Measurements from ENCODE around the gene SDHAF1.
"Not testable (repeated sequence)": the region's sequence is repeated elsewhere in the genome, so short reads cannot be mapped to it uniquely, and the experiment has no call there.

The SDHAF1 gene

DNA sequence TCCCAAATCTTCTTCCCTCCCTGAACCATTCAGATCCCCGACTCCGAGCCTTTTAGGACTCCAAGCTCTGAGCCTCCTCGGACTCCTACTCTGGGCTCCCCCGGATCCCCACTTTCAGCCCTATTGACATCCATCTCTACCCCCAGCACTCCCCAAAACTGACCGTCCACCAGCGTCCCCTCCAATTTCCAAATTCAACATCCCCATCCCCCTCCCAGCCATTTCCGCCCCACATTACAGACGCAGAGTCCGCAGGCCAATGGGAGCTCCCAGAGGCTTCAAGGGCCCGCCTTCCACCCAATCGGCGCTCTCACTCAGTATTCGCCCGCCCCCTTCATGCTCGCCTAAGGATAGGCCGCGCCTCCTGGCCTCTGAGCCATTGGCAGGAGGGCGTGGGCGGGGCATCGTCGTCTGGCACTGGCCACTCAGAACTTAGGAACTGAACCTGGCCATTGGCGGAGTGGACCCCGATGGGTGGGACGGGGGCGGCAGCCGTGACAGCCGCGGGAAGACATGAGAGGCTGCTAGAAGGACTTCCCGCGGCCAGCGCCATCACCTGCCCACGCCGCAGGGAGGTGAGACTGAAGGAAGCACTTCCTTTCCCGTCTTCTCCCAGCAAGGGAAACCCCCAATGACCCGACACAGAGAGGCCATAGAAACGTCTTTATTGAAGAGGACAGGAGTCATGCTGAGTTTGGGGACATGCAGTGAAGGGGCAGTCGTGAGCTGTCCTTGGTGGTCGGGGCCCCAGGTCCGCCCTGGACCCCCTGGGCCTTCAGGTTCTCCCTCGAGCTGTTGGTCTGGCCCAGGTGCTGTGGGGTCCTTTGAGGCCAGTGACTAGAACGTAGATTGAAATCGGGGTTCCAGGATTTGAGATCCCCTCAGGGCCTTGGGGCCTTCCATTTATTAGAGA is 19.3 kb downstream of the SDHAF1 start, which contains the start of gene ALKBH6:
Gene ALKBH6, minus strand, starts transcription at position 202 of the 913 bp plus-strand sequence. CDS start 816 bp downstream, outside the sequence.
- in situ Hi-C loops (cut with HindIII; ENCODE audit: low sequenced_read_pairs), result no loop called here

DNA sequence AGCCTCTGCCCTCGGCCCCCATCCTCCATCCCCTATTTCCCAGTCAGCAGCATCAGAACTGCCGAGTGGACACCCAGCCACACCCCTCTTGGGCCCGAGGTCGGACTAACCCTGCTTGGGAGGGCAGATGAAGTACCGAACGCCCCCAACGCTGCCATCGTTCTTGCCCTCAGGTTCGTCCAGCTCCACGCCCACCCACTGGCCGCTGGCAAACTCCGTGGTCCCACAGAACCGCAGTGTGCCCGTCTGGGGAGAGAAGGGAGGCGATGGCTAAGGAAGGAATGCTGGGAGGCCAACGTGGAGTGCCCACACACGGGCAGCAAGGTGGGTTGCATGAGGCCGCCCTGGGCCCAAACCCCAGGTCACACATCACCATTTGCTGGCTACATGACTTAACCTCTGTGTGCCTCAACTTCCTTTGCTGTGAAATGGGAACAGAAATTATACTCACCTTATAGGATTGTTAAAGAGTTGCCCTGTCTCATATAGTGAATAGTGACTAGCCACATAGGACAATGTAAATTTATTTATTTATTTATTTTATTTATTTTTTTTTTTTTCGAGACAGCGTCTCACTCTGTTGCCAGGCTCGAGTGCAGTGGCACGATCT is 24.2 kb downstream of the SDHAF1 start:
- in situ Hi-C loops (cut with HindIII; ENCODE audit: low sequenced_read_pairs), result no loop called here

DNA sequence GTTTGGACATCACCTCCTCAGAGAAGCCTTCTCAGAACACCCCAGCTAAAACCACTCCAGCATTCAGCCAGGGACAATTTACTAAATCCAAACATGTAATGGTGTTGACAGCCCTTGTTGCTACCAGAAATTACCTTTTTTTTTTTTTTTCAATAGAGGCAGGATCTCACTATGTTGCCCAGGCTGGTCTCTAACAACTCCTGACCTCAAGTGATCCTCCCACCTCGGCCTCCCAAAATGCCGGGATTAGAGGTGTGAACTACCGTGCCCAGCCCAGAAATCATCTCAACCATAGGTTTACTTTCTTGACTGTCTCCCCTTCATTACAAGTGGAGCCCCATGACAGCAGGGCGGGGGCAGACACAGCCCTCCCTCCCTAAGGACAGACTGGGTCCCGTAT is 28.4 kb downstream of the SDHAF1 start:
- in situ Hi-C loops (cut with HindIII; ENCODE audit: low sequenced_read_pairs), result no loop called here

DNA sequence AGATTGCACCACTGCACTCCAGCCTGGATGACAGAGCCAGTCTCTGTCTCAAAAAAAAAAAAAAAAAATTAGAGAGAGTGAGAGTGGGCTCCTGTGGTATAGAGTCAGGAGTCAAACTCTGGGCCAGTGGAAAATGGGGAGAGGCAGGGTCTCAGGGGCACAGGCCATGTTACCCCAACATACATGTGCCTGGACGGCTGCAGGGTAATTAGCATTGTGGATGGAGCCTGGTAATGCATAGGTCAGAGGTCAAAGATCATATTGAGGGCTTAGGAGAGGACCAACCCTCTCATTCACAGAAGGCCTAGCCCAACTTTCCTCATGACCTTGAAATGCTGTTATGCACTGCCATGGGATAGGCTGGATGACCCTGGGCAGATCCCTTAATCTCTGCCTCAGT is 30.6 kb downstream of the SDHAF1 start:
- in situ Hi-C loops (cut with HindIII; ENCODE audit: low sequenced_read_pairs), result no loop called here

DNA sequence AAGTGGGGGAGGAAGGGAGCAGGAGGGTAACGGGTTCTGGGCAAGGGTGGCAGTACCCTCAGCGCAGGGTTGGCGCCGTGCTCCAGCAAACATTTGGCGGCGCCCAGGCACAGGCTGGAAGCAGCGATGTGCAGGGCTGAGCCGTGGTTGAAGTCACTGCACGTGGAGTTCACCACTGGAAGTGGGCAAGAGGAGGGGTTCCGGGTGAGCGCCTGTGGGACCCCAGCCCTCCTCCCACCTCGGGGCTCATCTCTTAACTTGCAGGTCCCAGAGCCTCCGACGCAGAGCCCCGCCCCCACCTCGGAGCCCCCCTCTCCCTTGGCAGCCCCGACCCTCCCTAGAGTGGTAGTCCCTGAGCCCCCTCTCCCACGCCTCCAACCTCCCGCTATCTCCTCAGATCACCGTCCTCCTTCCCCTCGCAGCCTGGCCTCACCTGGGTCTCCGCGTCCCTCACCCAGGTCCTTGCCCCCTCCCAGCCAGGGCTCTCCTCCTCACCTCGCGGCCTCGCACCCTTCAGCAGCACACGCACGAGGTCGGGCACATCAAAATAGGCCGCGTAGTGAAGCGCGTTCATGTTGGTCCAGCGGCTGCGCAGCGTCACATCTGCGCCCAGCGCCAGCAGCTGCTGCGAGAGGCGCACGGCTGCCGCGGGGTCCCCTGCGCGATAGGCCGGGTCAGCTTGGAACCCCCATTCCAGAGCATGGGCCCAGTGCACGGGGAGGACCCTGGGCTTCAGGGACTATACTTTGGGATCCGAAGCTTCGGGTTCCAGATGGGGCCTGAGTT is 31.3 kb downstream of the SDHAF1 start:
- in situ Hi-C loops (cut with HindIII; ENCODE audit: low sequenced_read_pairs), result no loop called here

DNA sequence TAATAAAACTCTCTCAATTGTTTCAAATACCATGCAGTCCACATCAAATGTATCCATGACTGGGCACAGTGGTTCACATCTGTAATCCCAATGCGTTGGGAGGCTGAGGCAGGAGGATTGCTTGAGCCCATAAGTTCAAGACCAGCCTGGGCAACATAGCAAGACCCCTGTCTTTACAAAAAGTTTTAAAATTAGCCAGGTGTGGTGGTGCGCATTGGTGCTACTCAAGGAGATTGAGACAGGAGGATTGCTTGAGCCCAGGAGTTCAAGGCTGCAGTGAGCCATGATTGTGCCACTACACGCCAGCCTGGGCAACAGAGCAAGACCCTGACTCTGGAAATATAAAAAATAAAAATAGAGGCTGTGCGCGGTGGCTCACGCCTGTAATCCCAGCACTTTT is 32.7 kb downstream of the SDHAF1 start:
- in situ Hi-C loops (cut with HindIII; ENCODE audit: low sequenced_read_pairs), result no loop called here

DNA sequence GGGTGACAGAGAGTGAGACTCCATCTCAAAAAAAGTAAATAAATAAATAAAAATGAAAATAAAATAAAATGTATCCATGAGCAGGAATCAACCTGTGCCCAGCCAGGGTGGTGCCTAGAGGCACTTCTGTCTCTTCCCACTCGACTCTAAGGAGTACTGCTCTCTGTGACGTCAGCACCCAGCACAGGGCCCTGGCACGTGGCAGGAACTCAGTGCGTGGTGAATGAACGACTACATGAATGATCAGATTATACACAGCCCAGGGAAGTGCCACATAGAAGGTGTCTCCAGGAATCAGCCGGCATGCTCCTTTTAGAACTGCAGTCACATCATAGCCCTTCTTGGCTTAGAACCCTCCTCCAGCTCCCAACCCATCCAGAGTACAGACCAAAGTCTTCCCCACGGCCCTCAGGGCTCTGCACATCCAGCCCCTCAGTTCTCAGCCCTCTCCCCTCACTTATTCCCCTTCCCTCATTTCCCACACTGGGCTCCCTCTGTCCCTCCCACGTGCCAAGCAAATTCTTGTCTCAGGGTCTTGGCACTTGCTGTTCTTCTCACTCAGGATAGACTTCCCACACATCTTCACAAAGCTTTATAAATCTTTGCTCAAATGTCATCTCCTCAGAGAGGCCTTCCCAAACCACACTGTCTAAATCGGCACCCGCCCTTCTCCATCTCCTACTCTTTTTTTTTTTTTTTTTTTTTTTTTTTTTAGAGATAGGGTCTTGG is 33.5 kb downstream of the SDHAF1 start:
- in situ Hi-C loops (cut with HindIII; ENCODE audit: low sequenced_read_pairs), result no loop called here

DNA sequence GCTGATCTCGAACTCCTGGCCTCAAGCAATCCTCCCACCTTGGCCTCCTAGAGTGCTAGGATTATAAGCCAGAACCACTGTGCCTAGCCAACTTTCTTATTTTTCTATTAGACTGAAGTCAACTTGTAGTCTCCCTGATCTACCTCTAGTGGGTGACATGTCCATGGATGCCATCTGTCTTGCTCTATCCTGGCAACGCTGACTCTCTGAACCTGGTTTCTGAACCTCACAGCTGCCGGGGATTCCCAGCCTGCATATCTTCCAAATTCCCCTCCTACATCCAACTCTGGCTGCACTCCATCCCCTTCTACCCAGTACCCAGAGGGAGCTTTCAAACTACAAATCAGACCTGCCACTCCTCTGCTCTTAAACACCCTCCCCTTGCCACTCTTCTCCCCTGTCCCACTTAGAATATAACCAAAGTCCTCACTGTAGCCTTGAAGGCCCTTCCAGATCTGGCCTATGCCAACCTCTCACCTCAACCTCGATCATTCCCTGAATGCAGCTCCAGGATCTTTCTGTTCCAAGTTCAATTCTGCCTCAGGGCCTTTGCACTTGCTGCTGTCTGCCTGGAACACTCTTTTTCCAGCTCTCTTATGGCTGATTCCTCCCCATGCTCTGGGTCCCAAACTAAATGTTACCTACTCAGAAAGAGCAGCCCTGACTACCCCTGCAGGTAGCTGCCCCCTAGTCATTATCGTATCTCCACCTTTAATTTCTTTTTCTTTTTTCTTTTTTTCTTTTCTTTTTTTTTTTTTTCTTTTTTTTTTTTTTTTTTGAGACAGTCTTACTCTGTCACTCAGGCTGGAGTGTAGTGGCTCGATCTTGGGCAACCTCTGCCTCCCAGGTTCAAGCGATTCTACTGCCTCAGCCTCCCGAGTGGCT is 35.5 kb downstream of the SDHAF1 start:
- in situ Hi-C loops (cut with HindIII; ENCODE audit: low sequenced_read_pairs), result no loop called here

DNA sequence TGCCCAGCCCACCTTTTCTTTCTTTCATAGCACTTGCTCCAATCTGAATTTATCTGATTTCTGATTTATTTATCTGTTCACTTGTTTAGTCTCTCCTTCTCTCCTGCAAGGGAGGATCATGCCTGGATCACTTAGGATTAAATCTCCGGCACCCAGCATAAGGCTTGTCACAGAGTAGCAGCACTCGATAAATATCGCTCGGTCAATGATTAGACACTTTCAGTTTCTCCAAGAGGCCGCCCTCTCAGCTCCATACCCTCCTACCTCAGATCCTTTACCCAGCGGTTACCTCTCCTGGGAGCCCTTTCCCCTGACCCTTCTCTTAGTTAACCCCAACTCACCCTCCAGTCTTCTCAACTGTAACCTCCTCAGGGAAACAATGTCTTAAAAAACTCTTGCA is 36.3 kb downstream of the SDHAF1 start:
- in situ Hi-C loops (cut with HindIII; ENCODE audit: low sequenced_read_pairs), result no loop called here

DNA sequence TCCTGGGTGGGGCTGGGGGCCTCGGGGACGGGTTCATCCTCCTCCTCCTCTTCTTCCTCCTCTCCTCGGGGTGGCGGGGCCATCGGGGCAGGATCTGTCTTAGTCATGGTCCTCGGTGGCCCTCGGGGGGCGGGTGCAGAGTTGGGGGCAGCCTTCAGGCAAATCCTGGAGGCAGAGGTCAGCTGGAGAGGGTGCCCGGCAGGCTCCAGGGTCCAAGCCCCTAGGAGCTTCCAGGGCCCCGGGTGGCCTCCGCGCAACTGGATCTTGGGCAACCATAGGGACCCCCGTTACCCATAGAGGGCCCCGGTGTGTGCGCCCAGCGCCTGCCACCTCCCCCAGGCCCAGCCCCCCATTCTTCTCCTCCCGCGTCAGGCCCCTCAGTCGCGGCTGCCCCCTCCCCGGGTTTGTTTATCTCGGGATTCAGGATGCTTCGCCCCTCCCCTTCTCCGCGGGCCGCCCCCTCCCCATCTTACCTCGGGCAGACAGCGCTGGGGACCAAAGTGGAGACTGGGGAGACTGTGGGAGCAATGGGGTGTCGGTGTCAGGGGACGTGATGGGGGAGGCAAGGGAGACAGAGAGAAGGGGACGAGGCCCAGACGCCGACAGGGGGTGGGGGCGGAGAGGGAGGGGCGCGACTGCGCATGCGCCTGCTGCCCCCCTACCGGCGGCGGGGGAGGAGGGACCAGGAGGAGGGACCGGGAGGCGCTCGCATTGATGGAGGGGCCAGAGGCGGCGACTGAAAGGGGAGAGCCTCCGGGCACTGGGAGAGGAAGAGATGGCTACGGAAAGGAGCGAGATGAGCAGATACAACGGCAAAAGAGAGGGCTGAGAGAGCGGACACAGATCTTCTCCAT is 37.5 kb downstream of the SDHAF1 start, which contains the start of gene CLIP3:
Gene CLIP3, minus strand, starts transcription at position 623 of the 854 bp plus-strand sequence. Its CDS starts 516 bp downstream, at position 107.
- in situ Hi-C loops (cut with HindIII; ENCODE audit: low sequenced_read_pairs), result no loop called here

DNA sequence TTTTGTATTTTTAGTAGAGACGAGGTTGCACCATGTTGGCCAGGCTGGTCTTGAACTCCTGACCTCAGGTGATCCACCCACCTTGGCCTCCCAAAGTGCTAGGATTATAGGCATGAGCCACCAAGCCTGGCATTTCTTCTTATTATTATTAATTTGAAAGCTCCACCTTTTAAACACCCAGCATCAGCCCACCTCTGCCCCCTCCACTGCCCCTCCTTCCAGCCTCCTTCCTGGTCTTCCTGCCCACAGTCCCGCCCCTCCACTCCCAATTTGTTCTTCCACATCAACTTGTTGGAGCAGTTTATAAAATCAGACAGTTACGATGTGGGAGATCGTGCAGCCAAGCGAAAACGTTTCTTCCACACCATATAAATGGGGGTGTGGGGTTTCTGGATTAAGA is 45.5 kb downstream of the SDHAF1 start:
- in situ Hi-C loops (cut with HindIII; ENCODE audit: low sequenced_read_pairs), result no loop called here

DNA sequence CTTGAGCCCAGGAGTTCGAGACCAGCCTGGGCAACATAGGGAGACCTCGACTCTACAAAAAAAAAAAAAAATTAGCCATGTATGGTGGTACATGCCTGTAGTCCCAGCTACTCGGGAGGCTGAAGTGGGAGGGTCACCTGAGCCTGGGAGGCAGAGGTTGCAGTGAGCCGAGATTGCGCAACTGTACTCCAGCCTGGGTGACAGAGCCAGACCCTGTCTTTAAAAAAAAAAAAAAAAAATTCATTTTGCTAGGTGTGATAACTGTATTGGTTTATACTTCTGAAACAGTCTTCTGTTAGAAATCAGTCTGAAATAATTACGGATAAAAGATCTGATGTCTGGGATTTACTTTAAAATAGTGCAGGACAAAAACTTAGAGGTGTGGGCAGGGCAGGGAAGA is 46.1 kb downstream of the SDHAF1 start:
- in situ Hi-C loops (cut with HindIII; ENCODE audit: low sequenced_read_pairs), result not testable (repeated sequence)

DNA sequence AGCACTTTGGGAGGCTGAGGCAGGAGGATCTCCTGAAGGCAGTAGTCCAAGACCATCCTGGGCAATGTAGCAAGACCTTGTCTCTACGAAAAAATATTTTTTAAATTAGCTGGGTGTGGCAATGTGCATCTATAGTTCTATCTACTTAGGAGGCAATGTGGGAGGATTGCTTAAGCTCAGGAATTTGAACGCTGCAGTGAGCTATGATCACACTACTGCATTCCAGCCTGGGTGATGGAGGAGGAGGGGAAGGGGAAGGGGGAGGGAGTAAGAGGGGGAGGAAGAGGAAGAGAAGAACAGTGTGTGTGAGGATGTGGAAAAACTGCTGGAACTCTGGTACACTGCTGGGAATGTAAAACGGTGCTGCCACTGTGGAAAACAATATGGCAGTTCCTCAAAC is 46.8 kb downstream of the SDHAF1 start:
- in situ Hi-C loops (cut with HindIII; ENCODE audit: low sequenced_read_pairs), result no loop called here

DNA sequence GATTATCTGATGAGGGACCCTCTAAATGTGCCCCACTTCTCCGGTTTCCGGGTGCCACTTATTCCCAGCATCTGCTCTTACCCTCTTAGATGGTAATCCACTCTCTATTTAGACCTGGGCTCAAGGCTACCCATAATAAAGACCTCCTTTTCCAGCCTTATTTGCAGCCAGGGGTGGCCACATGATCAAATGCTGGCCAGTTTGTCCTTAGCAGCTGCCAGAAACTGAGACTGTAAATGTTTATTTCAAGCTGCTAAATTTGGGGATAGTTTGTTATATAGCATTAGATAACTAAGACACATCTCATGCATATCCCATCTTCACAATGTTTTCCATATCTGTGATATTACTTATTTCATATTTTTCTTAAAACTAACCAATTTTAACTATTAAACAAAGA is 49.0 kb downstream of the SDHAF1 start:
- in situ Hi-C loops (cut with HindIII; ENCODE audit: low sequenced_read_pairs), result no loop called here
